Measurements from ENCODE around the gene EMC7.

EMC7 gene

DNA sequence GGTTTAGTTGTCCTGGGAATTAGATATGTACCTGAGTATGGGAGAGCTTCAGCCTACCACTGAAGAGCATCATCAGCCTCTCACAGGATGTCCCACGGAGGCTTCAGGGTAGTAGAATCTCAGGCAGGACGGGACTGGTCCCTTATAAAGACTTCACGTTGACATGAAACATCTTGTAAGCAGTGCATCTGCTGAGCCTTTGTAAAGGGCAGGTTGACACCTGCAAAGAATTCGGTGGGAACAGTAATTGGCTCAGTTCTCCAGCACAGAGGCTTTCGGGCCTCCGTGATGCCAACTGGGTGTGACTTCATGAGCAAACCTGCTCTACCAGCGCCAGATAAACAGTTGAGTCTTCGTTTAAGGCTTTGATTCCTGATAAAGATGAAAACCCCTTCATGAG lies 35.7 kb downstream of the EMC7 start:
- DNase-seq (ENCODE audit: extremely low read depth, low read depth): no peak
- no peak overlapping the region for H3K4me3 ChIP-seq (replicated peaks; ENCODE audit: low read depth, low read length)
- TF ChIP-seq, protein P1, sequence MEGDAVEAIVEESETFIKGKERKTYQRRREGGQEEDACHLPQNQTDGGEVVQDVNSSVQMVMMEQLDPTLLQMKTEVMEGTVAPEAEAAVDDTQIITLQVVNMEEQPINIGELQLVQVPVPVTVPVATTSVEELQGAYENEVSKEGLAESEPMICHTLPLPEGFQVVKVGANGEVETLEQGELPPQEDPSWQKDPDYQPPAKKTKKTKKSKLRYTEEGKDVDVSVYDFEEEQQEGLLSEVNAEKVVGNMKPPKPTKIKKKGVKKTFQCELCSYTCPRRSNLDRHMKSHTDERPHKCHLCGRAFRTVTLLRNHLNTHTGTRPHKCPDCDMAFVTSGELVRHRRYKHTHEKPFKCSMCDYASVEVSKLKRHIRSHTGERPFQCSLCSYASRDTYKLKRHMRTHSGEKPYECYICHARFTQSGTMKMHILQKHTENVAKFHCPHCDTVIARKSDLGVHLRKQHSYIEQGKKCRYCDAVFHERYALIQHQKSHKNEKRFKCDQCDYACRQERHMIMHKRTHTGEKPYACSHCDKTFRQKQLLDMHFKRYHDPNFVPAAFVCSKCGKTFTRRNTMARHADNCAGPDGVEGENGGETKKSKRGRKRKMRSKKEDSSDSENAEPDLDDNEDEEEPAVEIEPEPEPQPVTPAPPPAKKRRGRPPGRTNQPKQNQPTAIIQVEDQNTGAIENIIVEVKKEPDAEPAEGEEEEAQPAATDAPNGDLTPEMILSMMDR (IDR thresholded peaks at IDR 0.05; ENCODE audit: low read depth, low read length, missing control alignments): no peak

DNA sequence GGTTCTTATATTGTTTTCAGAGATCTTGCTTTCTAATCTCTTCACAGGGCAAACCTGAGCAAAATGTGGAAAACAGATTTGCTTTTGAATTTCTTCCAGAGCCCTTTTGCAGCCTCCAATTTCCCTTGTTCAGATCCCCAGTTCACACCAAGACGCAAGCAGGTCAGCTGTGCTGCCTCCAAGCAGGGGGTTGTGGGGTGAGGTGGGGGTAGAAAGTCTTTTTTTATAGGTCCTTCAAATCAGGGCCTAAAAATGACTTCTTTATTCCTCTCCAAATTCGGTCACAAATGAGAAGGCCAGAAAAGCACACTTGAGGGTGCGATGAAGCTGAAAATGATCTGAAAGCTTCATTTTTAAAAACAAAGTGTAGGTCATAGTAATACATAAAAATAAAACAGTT lies 36.4 kb downstream of the EMC7 start:
- TF ChIP-seq, protein P1 (IDR thresholded peaks at IDR 0.05; ENCODE audit: low read depth, low read length, missing control alignments): no peak
- H3K4me3 ChIP-seq (replicated peaks; ENCODE audit: low read depth, low read length): no peak overlapping the region
- DNase-seq (ENCODE audit: extremely low read depth, low read depth): no peak

DNA sequence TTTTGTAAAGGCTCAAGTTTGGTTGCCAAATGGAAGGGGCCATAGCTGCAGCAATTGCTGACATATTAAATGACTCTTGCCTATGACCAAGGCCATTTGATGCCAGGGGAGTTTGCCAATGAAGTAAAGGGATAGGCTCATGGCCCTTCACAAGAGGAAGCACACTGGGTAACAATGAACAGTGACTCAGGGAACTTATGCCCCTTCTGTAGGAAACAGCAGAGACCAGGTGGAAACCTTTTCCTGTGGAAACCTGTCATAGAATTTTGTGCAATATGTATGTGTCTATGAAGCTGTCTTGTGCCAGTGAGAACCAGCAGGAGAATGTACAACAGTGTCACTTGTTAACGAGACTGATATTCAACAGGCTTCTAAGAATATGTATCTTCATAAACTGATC lies 37.2 kb downstream of the EMC7 start:
- H3K4me3 ChIP-seq (replicated peaks; ENCODE audit: low read depth, low read length): no peak overlapping the region
- TF ChIP-seq, protein P1 (IDR thresholded peaks at IDR 0.05; ENCODE audit: low read depth, low read length, missing control alignments): no peak
- no peak for DNase-seq (ENCODE audit: extremely low read depth, low read depth)

DNA sequence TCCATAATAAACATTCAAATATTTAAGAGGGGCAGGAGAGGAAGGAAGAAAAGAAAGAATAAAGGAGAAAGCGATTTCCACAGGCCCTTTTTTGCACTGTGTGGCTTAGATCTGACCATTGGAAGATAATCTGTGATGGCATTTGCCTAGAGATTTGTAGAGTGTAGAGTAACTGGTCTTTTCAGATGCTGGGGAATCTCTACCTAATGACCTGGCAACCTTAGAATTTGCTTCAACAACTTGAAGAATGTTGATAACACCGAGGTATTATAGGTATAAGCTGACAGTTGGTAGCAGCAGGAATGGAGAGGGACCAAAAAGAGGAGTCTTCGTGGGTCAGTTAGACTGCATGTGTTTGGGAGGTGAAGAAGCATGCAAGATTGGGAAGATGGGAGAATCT lies 41.7 kb downstream of the EMC7 start:
- TF ChIP-seq, protein P1 (IDR thresholded peaks at IDR 0.05; ENCODE audit: low read depth, low read length, missing control alignments): no peak
- DNase-seq (ENCODE audit: extremely low read depth, low read depth): no peak
- no peak overlapping the region for H3K4me3 ChIP-seq (replicated peaks; ENCODE audit: low read depth, low read length)

DNA sequence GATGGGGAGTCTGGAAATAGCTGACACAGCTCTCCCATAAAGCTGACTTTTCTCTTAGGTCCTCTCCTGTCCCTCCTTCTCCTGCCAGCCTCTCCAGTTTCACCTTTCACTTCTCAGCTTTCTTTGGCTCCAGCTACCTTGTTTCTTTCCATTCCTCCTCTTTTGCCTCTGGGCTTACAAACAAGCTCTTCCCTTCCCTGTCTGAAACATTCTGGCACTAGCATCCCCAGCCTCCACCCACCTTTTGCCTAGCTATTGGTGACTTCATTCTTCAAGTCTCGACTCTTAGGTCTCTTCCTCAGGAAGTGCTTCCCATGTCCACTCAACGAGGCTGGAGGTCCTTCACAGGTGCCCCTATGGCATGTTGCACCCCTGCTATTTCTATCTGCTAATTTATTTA lies 42.2 kb downstream of the EMC7 start:
- TF ChIP-seq, protein P1 (IDR thresholded peaks at IDR 0.05; ENCODE audit: low read depth, low read length, missing control alignments): no peak
- DNase-seq (ENCODE audit: extremely low read depth, low read depth): no peak
- H3K4me3 ChIP-seq (replicated peaks; ENCODE audit: low read depth, low read length): no peak overlapping the region

DNA sequence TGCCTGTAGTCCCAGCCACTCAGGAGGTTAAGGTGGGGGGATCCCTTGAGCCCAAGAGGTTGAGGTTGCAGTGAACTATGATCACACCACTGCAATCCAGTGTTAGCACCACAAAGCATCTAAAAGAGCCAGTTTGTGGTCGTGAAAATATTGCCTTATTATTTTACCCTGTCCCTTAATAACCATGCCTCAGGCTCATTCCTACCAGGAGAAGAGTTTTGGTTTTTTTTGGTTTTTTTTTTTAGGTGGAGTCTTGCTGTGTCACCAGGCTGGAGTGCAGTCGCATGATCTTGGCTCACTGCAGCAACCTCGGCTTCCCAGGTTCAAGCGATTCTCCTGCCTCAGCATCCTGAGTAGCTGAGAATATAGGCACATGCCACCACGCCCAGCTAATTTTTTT lies 44.8 kb downstream of the EMC7 start:
- TF ChIP-seq, protein P1 (IDR thresholded peaks at IDR 0.05; ENCODE audit: low read depth, low read length, missing control alignments): no peak
- no peak overlapping the region for H3K4me3 ChIP-seq (replicated peaks; ENCODE audit: low read depth, low read length)
- DNase-seq (ENCODE audit: extremely low read depth, low read depth): no peak

DNA sequence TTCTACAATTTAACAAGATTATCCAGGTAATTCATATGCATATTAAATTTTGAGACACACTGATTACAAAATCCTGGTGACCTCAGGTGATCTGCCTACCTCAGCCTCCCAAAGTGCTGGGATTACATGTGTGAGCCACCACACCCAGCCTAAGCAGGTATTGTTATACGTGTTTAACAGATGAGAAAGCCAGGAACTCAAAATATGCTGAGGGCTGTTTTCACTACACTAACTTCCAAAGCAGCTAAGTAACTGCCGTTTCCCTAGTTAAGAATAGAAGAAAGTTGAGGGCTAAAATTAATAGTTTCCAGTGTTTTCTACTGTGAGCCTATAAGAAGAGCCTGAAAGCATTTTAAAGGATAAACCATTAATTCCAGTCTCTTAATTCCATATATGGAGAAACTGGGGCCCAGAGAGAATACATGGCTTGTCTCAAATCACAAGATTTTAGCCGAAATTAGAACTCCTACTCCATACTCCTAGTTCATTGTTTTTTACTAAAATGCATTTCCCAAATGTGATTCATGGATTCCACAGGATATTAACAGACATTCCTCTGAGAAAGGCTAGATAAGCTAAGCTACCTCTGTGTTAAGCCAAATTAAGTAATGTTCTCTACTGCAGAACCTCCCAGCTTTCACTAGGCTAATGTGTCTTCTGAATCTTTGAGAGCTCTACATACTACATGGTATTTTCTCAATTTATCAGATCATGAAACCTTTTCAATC lies 45.6 kb downstream of the EMC7 start:
- TF ChIP-seq, protein P1 (IDR thresholded peaks at IDR 0.05; ENCODE audit: low read depth, low read length, missing control alignments): no peak
- no peak for DNase-seq (ENCODE audit: extremely low read depth, low read depth)
- H3K4me3 ChIP-seq (replicated peaks; ENCODE audit: low read depth, low read length): no peak overlapping the region

All from HFF-Myc (cell line).